Fibroblast of lung (primary cell): ENCODE results near the gene CD302.

Experiments used
- CTCF ChIP-seq, 2 donors: IDR thresholded peaks in 1 of 2; conservative IDR thresholded peaks in 1 of 2; 1 replicate in 1 of 2; 2 replicates in 1 of 2; pipeline ENCODE4 v1.5.1; 2011 to 2012; ENCODE audit warnings: low read length in 2 of 2, control low read depth in 1 of 2, inconsistent platforms in 1 of 2, low read depth in 1 of 2, mild to moderate bottlenecking in 1 of 2
- EZH2 ChIP-seq: IDR thresholded peaks from 2 replicates; pipeline ENCODE4 v1.5.1; 2012; ENCODE audit warnings: low read length, control low read depth, mild to moderate bottlenecking; ENCODE audit errors: missing control alignments

GRCh38 chr2:159818940-159819339 lies 20.9 kb upstream of the CD302 start:
- no peak for TF ChIP-seq CTCF (conservative IDR thresholded peaks at IDR 0.05 in 1 of 2, IDR thresholded peaks at IDR 0.05 in 1 of 2; ENCODE audit: low read depth in 1 of 2, low read length in 2 of 2)
- no peak for TF ChIP-seq EZH2
